Measurements from ENCODE around the gene PTOV1.

PTOV1 gene

DNA sequence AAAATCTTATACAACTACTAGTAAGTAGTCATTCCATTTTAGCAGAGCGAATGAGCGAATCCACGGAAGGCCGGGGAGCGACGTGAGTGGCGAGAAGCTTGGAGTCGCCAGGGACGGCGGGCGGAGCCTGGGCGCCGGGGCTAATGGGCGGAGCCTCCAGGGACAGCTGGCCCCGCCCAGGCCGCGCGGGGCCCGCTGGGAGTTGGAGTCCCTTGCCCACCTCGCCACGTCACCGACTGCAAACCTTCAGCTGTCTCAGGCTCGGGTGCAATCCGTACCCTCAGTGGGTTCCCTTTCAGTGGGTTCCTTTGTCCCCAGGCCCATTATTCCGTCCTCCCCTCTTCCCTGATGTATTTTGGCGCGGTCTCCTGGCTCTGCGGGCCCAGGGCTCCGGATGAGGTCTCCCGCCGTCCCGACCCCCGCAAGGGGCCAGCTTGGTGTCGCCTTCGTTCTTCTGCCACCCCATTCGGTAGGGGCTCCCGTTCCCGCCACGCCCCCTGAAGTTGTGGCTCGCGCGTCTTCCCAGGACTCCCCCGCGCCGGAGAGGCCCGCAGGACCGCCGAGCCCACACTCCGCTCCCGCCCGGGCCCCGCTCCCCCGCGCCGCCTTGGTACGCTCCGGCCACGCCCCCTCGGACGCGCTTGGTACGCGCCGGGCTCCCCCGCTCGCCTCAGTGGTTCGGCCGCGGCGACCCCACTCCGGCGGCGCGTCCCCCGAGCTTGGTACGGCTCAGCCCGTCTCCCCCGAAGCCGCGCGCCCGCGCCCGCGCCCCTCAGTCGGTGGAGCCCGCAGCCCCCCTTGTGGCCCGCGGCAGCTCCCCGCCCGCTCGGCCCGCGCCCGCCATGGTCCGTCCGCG lies at the start of gene PTOV1:
Gene PTOV1, plus strand, starts transcription at position 673 of the 856 bp plus-strand sequence.
- peak within 1 kb of the TSS; percentile 67 for H3K4me3 ChIP-seq (ENCODE audit: low read depth, low read length)
- DNase-seq (ENCODE audit: low read depth) = peak; percentile 94
- TF ChIP-seq, protein P1, sequence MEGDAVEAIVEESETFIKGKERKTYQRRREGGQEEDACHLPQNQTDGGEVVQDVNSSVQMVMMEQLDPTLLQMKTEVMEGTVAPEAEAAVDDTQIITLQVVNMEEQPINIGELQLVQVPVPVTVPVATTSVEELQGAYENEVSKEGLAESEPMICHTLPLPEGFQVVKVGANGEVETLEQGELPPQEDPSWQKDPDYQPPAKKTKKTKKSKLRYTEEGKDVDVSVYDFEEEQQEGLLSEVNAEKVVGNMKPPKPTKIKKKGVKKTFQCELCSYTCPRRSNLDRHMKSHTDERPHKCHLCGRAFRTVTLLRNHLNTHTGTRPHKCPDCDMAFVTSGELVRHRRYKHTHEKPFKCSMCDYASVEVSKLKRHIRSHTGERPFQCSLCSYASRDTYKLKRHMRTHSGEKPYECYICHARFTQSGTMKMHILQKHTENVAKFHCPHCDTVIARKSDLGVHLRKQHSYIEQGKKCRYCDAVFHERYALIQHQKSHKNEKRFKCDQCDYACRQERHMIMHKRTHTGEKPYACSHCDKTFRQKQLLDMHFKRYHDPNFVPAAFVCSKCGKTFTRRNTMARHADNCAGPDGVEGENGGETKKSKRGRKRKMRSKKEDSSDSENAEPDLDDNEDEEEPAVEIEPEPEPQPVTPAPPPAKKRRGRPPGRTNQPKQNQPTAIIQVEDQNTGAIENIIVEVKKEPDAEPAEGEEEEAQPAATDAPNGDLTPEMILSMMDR (IDR thresholded peaks at IDR 0.05; ENCODE audit: insufficient read depth, low read depth, low read length, missing control alignments) = no peak

DNA sequence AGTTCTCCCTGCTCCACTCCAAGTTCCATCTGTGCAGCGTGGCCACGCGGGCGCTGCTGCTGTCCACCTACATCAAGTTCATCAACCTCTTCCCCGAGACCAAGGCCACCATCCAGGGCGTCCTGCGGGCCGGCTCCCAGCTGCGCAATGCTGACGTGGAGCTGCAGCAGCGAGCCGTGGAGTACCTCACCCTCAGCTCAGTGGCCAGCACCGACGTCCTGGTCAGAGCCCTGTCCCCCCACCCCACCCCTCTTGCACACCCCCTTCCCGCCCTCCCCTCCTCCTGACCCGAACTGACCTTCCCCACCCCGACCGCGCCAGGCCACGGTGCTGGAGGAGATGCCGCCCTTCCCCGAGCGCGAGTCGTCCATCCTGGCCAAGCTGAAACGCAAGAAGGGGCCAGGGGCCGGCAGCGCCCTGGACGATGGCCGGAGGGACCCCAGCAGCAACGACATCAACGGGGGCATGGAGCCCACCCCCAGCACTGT lies 49.5 kb upstream of the PTOV1 start:
- DNase-seq (ENCODE audit: low read depth) = no peak
- TF ChIP-seq, protein P1 (IDR thresholded peaks at IDR 0.05; ENCODE audit: insufficient read depth, low read depth, low read length, missing control alignments) = no peak
- no peak overlapping the region for H3K4me3 ChIP-seq (ENCODE audit: low read depth, low read length)

DNA sequence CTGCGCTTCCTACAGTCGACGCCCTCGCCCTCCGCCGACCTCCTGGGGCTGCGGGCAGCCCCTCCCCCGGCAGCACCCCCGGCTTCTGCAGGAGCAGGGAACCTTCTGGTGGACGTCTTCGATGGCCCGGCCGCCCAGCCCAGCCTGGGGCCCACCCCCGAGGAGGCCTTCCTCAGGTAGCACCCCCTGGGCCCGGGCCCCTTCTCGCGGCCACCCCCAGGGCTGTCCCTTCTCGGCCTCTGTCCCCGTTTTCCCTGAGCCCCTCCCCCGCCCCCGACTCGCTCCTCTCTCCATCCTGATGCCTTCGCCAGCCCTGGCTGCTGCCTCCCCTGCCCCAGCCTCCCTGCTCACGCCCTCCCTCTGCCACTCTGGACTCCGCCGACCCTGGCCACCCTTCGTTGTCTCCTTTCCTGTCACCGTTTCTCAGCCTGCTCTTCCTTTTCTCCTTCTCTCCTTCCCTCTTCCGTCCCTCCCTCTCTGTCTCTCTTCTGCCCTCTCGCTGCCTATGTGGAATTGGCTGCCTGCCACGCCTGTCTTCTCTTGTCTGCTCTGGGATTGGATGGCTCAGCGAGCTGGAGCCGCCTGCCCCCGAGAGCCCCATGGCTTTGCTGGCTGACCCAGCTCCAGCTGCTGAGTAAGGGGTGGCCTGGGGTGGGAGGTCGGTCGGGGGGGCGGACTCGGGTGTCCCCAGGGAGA lies 48.8 kb upstream of the PTOV1 start:
- TF ChIP-seq, protein P1 (IDR thresholded peaks at IDR 0.05; ENCODE audit: insufficient read depth, low read depth, low read length, missing control alignments) = no peak
- DNase-seq (ENCODE audit: low read depth) = no peak
- no peak overlapping the region for H3K4me3 ChIP-seq (ENCODE audit: low read depth, low read length)

DNA sequence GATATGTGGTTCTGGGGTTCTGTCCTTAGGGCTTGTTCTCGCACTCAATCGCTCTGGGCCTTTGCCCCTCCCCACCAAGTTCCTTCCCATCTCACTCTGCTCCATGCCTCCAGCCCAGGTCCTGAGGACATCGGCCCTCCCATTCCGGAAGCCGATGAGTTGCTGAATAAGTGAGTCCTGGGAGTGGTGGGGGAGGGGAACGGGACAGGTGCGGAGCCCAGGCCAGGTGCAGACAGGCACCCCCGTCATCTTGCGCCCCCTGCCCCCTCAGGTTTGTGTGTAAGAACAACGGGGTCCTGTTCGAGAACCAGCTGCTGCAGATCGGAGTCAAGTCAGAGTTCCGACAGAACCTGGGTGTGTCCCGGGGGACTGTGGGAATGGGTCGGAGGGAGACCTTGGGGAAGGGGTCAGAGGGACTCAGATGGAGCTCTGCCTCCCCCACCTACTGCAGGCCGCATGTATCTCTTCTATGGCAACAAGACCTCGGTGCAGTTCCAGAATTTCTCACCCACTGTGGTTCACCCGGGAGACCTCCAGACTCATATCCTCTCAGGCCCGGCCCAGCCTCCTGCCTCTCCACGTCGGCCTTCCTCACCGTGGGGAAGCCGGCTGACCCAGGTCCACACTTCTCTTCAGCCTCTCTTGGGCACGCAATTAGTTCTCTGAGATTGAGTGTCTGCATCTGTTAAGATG lies 48.0 kb upstream of the PTOV1 start:
- TF ChIP-seq, protein P1 (IDR thresholded peaks at IDR 0.05; ENCODE audit: insufficient read depth, low read depth, low read length, missing control alignments) = no peak
- no peak for DNase-seq (ENCODE audit: low read depth)
- H3K4me3 ChIP-seq (ENCODE audit: low read depth, low read length) = no peak overlapping the region

DNA sequence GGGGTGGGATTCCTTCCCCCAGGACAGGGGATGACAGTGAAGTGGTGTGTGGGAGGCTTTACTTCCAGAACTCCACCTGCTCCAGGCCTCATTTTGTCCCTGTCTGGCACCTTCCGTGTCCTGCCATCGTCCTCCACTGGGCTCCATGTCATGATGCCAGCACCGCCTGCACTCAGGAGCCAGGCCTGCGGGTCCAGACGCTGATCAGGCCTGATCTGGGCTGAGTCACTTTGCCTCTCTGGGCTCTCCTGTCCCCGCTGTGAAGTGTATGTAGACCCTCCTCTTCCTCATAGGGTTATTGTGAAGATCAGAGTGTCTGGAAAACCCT lies 47.5 kb upstream of the PTOV1 start:
- no peak for DNase-seq (ENCODE audit: low read depth)
- H3K4me3 ChIP-seq (ENCODE audit: low read depth, low read length) = no peak overlapping the region
- TF ChIP-seq, protein P1 (IDR thresholded peaks at IDR 0.05; ENCODE audit: insufficient read depth, low read depth, low read length, missing control alignments) = no peak

DNA sequence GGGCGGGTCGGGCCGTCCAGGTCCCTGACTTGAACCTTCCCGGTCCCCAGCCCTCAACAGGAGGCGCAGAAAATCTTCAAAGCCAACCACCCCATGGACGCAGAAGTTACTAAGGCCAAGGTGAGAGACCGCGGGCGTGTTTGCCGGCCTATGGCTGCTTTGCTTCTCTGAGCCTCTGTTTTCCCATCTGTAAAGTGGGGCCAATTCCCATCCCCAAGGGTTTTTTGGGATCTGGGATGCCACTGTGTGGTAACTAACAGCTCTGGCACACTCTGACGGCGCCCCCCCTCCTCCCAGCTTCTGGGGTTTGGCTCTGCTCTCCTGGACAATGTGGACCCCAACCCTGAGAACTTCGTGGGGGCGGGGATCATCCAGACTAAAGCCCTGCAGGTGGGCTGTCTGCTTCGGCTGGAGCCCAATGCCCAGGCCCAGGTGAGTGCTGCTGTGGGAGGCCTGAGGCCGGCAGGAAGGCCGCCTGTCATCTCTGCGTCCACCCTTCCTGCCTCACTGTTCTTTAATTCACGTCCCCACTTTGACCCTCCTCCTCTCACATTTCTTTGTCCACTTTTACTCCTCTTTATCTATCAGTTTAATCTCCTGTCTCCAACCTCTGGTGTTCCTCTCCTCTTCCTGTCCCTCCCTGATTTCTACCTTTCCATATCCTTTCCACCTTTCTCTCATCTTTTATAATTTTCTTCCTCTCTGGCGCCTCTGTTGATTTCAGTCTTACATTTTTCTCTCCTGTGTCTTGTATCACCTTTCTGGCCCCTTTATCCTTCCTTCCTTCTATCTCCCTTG lies 44.9 kb upstream of the PTOV1 start:
- TF ChIP-seq, protein P1 (IDR thresholded peaks at IDR 0.05; ENCODE audit: insufficient read depth, low read depth, low read length, missing control alignments) = no peak
- no peak for DNase-seq (ENCODE audit: low read depth)
- no peak overlapping the region for H3K4me3 ChIP-seq (ENCODE audit: low read depth, low read length)

All from GM12865 (cell line).